Ectodermal cell (in vitro differentiated cells): Measurements from ENCODE around the gene SUN1.

Source experiments
- H3K27ac ChIP-seq: 2 replicates; pipeline ENCODE4 v1.7.0; 2013; ENCODE audit warnings: mild to moderate bottlenecking, low read depth, low read length; ENCODE audit not compliant: insufficient read depth, poor library complexity, severe bottlenecking
- H3K27me3 ChIP-seq: 2 replicates; pipeline ENCODE4 v1.7.0; 2013; ENCODE audit warnings: mild to moderate bottlenecking, low read length; ENCODE audit not compliant: insufficient read depth, control insufficient read depth, poor library complexity, severe bottlenecking
- H3K36me3 ChIP-seq: one replicate; pipeline ENCODE4 v1.7.0; 2013; ENCODE audit warnings: low read length; ENCODE audit not compliant: control insufficient read depth, insufficient read depth
- H3K4me1 ChIP-seq: one replicate; pipeline ENCODE4 v1.7.0; 2013; ENCODE audit warnings: low read length; ENCODE audit not compliant: control insufficient read depth, insufficient read depth
- H3K4me3 ChIP-seq: 2 replicates; pipeline ENCODE4 v1.7.0; 2013; ENCODE audit warnings: low read depth, low read length, control low read depth; ENCODE audit not compliant: insufficient read depth
- H3K9me3 ChIP-seq: 2 replicates; pipeline ENCODE4 v1.7.0; 2013; ENCODE audit warnings: mild to moderate bottlenecking, low read length, moderate library complexity; ENCODE audit not compliant: control insufficient read depth
- WGBS, 2 experiments: methylation state at CpG; one replicate each; pipeline ENCODE4 v1.1.7; 2013; ENCODE audit warnings: missing lambda C conversion rate in 2 of 2; 5-methylcytosine and 5-hydroxymethylcytosine counted together

Gene SUN1

GRCh38 chr7:898460-898854 lies 66.2 kb downstream of the SUN1 start:
- 92% methylated on average over 18 of the region's 18 CpGs for WGBS, 2 experiments
- Histone ChIP-seq H3K4me3 (no peak overlapping the region), H3K9me3 (no peaks in the 10 kb centered on the region), H3K4me1 (no peaks in the 10 kb centered on the region), H3K27me3 (peaks cover 3% of the 10 kb centered on the region), H3K36me3 (peaks cover 22% of the 10 kb centered on the region), H3K27ac (no peak overlapping the region)

- Histone ChIP-seq H3K4me3 (no peak overlapping the region), H3K36me3 (peaks cover 16% of the 10 kb centered on the region), H3K27ac (no peak overlapping the region), H3K4me1 (no peaks in the 10 kb centered on the region), H3K9me3 (no peaks in the 10 kb centered on the region), H3K27me3 (peaks cover 3% of the 10 kb centered on the region)
- 88 to 89% methylated on average over 54 of the region's 54 CpGs for WGBS, 2 experiments
Measured at GRCh38 chr7:898855-899681, 66.8 kb downstream of the SUN1 start.

- no peak overlapping the region for H3K4me3 ChIP-seq
- no peak overlapping the region for H3K27ac ChIP-seq
- H3K4me1 ChIP-seq = no peaks in the 10 kb centered on the region
- peaks cover 10% of the 10 kb centered on the region for H3K27me3 ChIP-seq
- H3K9me3 ChIP-seq = no peaks in the 10 kb centered on the region
- H3K36me3 ChIP-seq = peaks cover 10% of the 10 kb centered on the region
- 95 to 97% methylated on average over 16 of the region's 16 CpGs for WGBS, 2 experiments
Measured at GRCh38 chr7:899806-900205, 67.5 kb downstream of the SUN1 start.

DNA sequence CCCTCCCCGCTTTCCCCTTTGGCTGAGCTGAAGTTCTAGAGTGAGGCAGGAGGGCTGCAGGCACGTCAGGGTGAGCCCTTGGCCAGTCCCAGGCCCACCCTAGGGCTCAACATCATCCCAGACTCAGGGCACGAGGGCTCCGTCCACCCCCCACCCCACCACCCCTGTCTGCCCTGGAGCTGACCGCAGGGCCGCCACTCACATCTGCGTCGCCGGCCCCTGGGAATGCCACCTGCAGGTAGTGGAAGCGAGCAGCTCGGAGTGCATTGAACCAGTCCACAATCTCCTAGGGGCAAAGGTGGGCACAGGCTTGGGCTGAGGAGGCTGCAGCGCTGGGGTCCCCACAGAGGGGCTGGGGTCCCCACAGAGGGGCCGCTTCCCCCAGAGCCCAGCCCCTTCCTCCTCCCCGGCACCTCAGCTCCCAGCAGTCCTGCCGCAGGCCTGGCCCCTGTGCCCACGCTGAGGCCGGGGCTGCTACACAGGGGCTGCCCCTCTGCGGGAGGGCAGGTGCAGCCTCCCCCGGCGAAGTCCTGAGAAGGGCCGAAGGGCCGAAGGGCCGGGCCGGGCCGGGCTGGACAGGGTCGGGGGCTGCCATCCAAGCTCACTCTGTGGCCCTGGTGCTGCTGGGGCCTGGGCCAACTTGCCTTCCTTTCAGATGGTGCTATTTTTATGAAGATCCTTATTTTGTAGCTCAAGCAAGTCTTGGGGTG lies 68.2 kb downstream of the SUN1 start:
- Histone ChIP-seq H3K36me3 (peaks cover 5% of the 10 kb centered on the region), H3K9me3 (no peaks in the 10 kb centered on the region), H3K4me1 (no peaks in the 10 kb centered on the region), H3K27me3 (peaks cover 17% of the 10 kb centered on the region), H3K27ac (no peak overlapping the region), H3K4me3 (no peak overlapping the region)
- 84 to 85% methylated on average over 26 of the region's 26 CpGs for WGBS, 2 experiments

GRCh38 chr7:901041-901387 lies 68.7 kb downstream of the SUN1 start:
- 89 to 91% methylated on average over 8 of the region's 8 CpGs for WGBS, 2 experiments
- Histone ChIP-seq H3K27ac (no peak overlapping the region), H3K4me3 (no peak overlapping the region), H3K36me3 (no peaks in the 10 kb centered on the region), H3K9me3 (no peaks in the 10 kb centered on the region), H3K4me1 (no peaks in the 10 kb centered on the region), H3K27me3 (peaks cover 20% of the 10 kb centered on the region)

DNA sequence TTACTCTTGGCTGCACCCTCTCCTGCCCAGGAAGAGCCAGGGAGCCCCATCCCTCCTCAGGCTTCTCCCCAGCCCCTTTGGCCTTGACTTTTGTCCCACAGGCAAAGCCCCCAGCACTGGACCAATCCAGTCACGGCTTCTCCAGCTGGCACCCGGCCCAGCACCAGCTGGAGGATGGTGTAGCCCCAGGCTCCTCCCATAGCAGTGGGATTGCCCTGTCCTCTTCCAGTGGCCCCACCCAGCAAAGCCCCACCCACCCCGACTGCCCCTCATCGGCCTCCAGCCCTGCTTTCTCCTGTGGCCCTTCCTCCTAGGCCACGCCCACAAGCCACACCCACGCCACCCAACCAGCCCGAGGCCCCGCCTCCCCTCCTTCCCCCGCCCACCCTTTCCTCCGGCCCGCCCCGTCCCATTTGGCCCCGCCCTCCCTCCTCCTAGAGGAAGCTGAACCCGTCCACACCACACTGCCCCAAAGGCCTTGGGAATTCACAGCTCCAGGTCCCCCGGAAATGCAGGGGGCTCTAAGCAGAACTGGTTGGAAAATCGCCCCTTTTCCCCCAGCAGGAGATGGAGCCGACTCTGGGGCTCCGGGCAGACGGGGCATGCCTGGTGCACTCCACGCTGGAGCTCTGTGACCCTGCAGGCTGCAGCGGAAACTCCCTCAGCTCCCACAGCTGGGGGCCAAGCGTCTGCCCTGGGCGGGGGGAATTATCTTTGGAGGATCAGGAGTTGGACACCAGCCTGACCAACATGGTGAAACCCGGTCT lies 69.3 kb downstream of the SUN1 start:
- Histone ChIP-seq H3K27ac (no peak overlapping the region), H3K4me1 (no peaks in the 10 kb centered on the region), H3K4me3 (no peak overlapping the region), H3K9me3 (no peaks in the 10 kb centered on the region), H3K36me3 (no peaks in the 10 kb centered on the region), H3K27me3 (peaks cover 21% of the 10 kb centered on the region)
- 19% methylated on average over 23 of the region's 24 CpGs for WGBS, 2 experiments

DNA sequence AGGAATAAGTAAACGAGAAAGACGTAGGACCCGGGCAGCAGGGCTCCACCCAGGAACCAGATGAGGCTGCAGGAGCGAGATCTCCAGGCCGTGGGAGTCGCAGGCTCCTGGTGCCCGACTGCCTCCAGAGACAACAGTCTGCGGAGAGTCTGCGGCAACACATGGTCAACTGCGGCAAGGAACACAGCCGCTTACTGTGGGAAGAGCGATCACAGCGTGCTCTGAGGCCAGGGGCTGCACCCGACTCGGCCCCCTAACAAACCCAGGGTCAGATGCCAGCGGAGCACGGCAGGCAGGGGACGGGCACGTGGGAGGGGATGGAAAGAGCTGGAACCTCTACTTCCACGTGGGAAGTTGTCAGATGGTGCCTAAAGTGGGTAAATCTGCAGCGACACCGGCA lies 70.7 kb downstream of the SUN1 start:
- Histone ChIP-seq H3K36me3 (no peaks in the 10 kb centered on the region), H3K4me3 (no peak overlapping the region), H3K27me3 (peaks cover 36% of the 10 kb centered on the region), H3K27ac (no peak overlapping the region), H3K4me1 (no peaks in the 10 kb centered on the region), H3K9me3 (no peaks in the 10 kb centered on the region)
- WGBS, 2 experiments = 92% methylated on average over 22 of the region's 22 CpGs

DNA sequence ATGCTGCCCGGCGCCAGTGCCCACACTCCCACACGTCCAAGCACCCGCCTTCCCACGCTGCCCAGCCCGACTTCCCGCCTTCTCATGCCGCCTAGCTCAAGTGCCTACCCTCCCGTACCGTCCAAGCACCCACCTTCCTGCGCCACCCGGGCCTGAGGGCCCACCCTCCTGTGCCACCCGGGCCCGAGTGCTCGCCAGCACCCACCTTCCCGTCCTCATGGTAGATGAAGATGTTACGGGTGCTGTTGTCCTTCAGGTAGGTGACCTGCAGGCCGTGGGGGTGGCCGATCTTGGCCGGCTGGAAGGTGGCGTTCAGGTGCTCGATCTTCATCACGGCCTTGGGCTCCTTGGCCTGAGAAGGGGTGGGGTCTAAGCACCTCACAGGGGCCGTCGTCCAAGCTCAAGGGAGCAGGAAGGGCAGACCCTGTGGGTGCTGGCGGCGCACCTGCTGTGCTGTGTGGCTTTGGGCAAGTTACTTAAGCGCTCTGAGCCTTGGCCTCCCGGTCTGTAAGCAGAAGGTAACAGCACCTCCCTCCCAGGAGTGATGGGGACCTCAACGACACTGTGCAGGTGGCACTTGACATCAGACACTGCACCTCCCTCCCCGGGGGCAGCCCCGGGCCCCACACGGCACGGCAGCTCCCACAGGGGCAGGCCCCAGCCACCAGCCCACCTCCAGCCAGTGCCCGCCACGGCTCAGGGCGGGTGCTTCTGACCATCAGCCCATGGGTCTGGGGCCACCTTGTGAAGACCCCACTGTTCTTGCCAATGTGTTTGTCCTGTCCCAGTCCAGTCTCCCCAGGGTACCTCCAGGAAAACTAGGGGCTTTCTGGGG lies 71.9 kb downstream of the SUN1 start:
- no peaks in the 10 kb centered on the region for H3K36me3 ChIP-seq
- no peaks in the 10 kb centered on the region for H3K4me1 ChIP-seq
- no peaks in the 10 kb centered on the region for H3K9me3 ChIP-seq
- 90% methylated on average over 37 of the region's 37 CpGs for WGBS, 2 experiments
- no peak overlapping the region for H3K27ac ChIP-seq
- H3K27me3 ChIP-seq = peaks cover 47% of the 10 kb centered on the region
- no peak overlapping the region for H3K4me3 ChIP-seq

DNA sequence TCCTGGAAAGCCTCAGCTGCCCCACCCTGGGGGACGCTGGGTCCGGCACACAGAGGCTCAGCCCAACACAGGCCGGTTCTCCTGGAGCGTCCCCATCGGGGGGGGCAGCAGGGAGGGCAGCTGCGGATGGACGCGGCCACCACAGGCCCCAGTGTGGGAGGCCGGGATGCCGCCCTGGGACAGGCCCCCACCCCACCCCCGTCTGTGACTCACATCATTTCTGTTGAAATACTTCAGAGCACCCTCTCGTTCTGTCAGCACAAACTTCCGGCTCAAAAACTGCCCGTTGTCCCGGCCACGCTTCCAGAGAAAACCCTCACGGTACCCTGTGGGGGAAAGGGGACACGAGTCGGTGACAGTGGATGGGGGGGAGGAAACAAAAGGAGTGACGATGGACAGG lies 72.6 kb downstream of the SUN1 start:
- H3K36me3 ChIP-seq = no peaks in the 10 kb centered on the region
- no peak overlapping the region for H3K4me3 ChIP-seq
- whole genome bisulfite sequencing, 2 experiments = 74 to 81% methylated on average over 20 of the region's 20 CpGs
- peaks cover 54% of the 10 kb centered on the region for H3K27me3 ChIP-seq
- H3K4me1 ChIP-seq = no peaks in the 10 kb centered on the region
- H3K27ac ChIP-seq = no peak overlapping the region
- H3K9me3 ChIP-seq = no peaks in the 10 kb centered on the region
